Spleen (tissue), 11 donors: Measurements from ENCODE around the gene MAZ. TPM values are rescaled to one million over a fixed set of nuclear protein-coding genes. Genes with fewer than 3 reads are reported as not detected.
A peak's percentile ranks its signal among the peaks of the same experiment; 100 is the strongest.

Source experiments
- DNase-seq: peaks from one replicate; pipeline ENCODE4 v3.0.0-alpha.2; 2020
- H3K27ac ChIP-seq, 8 donors: fragments of 200-600 bp; sonication (generic) in 7 of 8; 1 replicate in 4 of 8; 2 replicates in 4 of 8; pipeline versions ENCODE4 v1.5.0 to v1.8.0; 2016 to 2021; ENCODE audit warnings: inconsistent platforms in 4 of 8, mild to moderate bottlenecking in 4 of 8, moderate library complexity in 1 of 8
- H3K27me3 ChIP-seq, 7 donors: fragments of 200-600 bp; sonication (generic) in 6 of 7; replicated peaks in 1 of 7; 1 replicate in 4 of 7; 2 replicates in 3 of 7; pipeline versions ENCODE4 v1.5.0 to v1.8.0; 2016 to 2021; ENCODE audit warnings: inconsistent platforms in 3 of 7, mild to moderate bottlenecking in 1 of 7
- H3K36me3 ChIP-seq, 6 donors: fragments of 200-600 bp; sonication (generic) in 5 of 6; 1 replicate in 4 of 6; 2 replicates in 2 of 6; pipeline versions ENCODE4 v1.5.0 to v1.8.0; 2016 to 2021; ENCODE audit warnings: inconsistent platforms in 2 of 6
- H3K4me1 ChIP-seq, 6 donors: fragments of 200-600 bp; sonication (generic) in 5 of 6; 1 replicate in 3 of 6; 2 replicates in 3 of 6; pipeline versions ENCODE4 v1.5.0 to v1.8.0; 2016 to 2021; ENCODE audit warnings: inconsistent platforms in 3 of 6
- H3K4me3 ChIP-seq, 8 donors: fragments of 200-600 bp; sonication (generic) in 7 of 8; 1 replicate in 4 of 8; 2 replicates in 4 of 8; pipeline versions ENCODE4 v1.5.0 to v1.8.0; 2016 to 2021; ENCODE audit warnings: inconsistent platforms in 4 of 8, mild to moderate bottlenecking in 4 of 8, moderate library complexity in 2 of 8
- H3K9me3 ChIP-seq, 8 donors: fragments of 200-600 bp; sonication (generic) in 7 of 8; 1 replicate in 4 of 8; 2 replicates in 4 of 8; pipeline versions ENCODE4 v1.5.0 to v1.8.0; 2016 to 2021; ENCODE audit warnings: inconsistent platforms in 4 of 8
- POLR2A ChIP-seq, 3 donors: fragments of 450-650 bp; IDR thresholded peaks; one replicate each; pipeline ENCODE4 v1.5.1; 2017; ENCODE audit warnings: antibody characterized with exemption in 3 of 3, mild to moderate bottlenecking in 1 of 3
- POLR2AphosphoS5 ChIP-seq, 3 donors: sonication (generic); formaldehyde crosslinking; IDR thresholded peaks; one replicate each; pipeline ENCODE4 v1.5.1; 2017; ENCODE audit warnings: antibody characterized with exemption in 3 of 3
- WGBS, 5 donors: extraction: QIAGEN DNeasy Blood & Tissue Kit in 3 of 5; methylation state at CpG; one replicate each; pipeline versions ENCODE4 v1.1.5 to v1.1.7; 2013 to 2018; 5-methylcytosine and 5-hydroxymethylcytosine counted together
- intact Hi-C: fragments of 100-400 bp; cut with DNase I; formaldehyde crosslinking; loops from one replicate; pipeline ENCODE4 v1.15.0; 2023; ENCODE audit warnings: low total_unique reads
- polyA plus RNA-seq, 3 donors: library from polyadenylated mRNA; stranded (reverse); fragments of 200-250 nt; gene quantifications; one replicate each; pipeline ENCODE4 v1.2.1, GENCODE V29; 2013
- total RNA-seq, 7 donors: library from RNA; depleted of rRNA in 3 of 7; stranded (reverse); fragments of >200 nt in 3 of 7; fragmentation: NEBNext Ultra II Directional in 4 of 7; extraction: Animal tissue kit (Norgen Biotek cat#: 25700) in 4 of 7; gene quantifications; one replicate each; pipeline versions ENCODE4 v1.1.0 to v1.2.1, GENCODE V29; 2016 to 2021
- TF ChIP-seq, protein P1 (sequence below), 11 experiments: fragments of 200-600 bp in 7 of 11; fragments of 450-650 bp in 4 of 11; sonication (generic) in 4 of 11; IDR thresholded peaks in 8 of 11; conservative IDR thresholded peaks in 3 of 11; 1 replicate in 7 of 11; 2 replicates in 4 of 11; pipeline versions ENCODE4 v1.4.0 to v1.8.0; 2016 to 2021; ENCODE audit warnings: antibody characterized with exemption in 11 of 11, inconsistent platforms in 4 of 11, mild to moderate bottlenecking in 1 of 11
- donor health status: healthy with polysubstance abuse.
- donor health status: DM: no; HTN: no; CAD: no; lungs with moderate emphysema.
- donor health status: DM: no; HTN: no; CAD: no.
- donor health status: Bipolar disorder and iron deficiency.
- donor health status: healthy.
- donor health status: DM: no; HTN: no; CAD: no.
- donor health status: DM: yes; HTN: yes; CAD: no.

Gene MAZ
- total and polyA plus RNA-seq, 10 donors, result 82.7 to 157 (median 113) TPM

DNA sequence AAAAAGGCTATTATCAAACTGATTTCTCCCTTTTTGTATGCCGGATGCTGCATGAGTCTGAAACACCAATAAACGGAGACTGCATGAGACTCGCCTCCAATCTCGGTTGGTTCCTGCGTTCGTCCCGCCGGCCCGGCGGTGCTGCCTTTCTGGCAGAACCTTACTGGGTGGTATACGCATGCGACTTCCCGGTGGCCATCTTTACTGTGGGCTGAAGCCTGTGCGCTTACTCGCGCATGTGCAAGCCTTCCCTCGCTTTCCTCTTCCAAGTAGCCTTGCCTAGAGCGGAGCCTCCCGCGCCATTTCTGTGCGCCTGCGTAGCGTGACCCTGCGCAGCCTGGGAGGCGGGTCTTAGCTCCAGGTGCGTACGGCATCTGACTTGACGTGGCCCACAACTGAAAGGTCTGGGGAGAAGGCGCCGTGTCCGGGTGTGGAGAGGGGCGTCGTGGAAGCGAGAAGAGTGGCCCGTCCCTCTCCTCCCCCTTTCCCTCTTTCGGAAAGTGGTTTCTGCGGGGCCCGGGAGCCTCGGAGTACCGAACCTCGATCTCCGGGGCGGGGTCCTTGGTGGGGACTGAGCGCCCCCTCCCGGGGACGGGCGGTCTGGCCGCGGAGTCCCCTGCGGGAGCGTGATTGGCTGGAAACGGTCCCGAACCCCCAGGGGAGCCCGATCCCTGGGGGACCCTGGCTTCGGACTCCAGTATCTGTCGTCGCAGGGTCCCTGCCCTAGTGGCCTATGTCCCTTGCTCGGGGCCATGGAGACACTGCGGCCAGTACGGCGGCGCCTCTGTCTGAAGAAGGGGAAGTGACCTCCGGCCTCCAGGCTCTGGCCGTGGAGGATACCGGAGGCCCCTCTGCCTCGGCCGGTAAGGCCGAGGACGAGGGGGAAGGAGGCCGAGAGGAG lies 9.7 kb downstream of the MAZ start, which contains the start of gene PAGR1:
PAGR1 (plus strand) TSS at position 360 of the 901 bp plus-strand sequence; CDS start at position 734, 374 bp downstream.
- Histone ChIP-seq H3K36me3 (peaks cover 0 to 27% (median 13%) of the 10 kb centered on the region in 6 donors), H3K27me3 (peaks cover 0 to 19% (median 10%) of the 10 kb centered on the region in 7 donors), H3K4me1 (peaks cover 35 to 93% (median 75%) of the 10 kb centered on the region in 6 donors), H3K9me3 (no peaks in the 10 kb centered on the region), H3K27ac (peak within 1 kb of the TSS; percentile 92 to 99 (median 98)), H3K4me3 (peak within 1 kb of the TSS; percentile 67 to 98 (median 81))
- TF ChIP-seq POLR2A (IDR thresholded peaks at IDR 0.05), result peak in 2 of 3 donors; percentile 20 to 44
- peak; percentile 95 to 96 (median 95) for TF ChIP-seq POLR2AphosphoS5 (IDR thresholded peaks at IDR 0.05)
- TF ChIP-seq, protein P1, sequence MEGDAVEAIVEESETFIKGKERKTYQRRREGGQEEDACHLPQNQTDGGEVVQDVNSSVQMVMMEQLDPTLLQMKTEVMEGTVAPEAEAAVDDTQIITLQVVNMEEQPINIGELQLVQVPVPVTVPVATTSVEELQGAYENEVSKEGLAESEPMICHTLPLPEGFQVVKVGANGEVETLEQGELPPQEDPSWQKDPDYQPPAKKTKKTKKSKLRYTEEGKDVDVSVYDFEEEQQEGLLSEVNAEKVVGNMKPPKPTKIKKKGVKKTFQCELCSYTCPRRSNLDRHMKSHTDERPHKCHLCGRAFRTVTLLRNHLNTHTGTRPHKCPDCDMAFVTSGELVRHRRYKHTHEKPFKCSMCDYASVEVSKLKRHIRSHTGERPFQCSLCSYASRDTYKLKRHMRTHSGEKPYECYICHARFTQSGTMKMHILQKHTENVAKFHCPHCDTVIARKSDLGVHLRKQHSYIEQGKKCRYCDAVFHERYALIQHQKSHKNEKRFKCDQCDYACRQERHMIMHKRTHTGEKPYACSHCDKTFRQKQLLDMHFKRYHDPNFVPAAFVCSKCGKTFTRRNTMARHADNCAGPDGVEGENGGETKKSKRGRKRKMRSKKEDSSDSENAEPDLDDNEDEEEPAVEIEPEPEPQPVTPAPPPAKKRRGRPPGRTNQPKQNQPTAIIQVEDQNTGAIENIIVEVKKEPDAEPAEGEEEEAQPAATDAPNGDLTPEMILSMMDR (IDR thresholded peaks at IDR 0.05 in 8 of 11, conservative IDR thresholded peaks at IDR 0.05 in 3 of 11), result peak; percentile 81 to 99 (median 95)
- peak; percentile 99 for DNase-seq
- WGBS, 5 donors, result 0 to 1% (median 1%) methylated on average over 35 to 70 of the region's 70 CpGs
- intact Hi-C loops, result no loop called here

DNA sequence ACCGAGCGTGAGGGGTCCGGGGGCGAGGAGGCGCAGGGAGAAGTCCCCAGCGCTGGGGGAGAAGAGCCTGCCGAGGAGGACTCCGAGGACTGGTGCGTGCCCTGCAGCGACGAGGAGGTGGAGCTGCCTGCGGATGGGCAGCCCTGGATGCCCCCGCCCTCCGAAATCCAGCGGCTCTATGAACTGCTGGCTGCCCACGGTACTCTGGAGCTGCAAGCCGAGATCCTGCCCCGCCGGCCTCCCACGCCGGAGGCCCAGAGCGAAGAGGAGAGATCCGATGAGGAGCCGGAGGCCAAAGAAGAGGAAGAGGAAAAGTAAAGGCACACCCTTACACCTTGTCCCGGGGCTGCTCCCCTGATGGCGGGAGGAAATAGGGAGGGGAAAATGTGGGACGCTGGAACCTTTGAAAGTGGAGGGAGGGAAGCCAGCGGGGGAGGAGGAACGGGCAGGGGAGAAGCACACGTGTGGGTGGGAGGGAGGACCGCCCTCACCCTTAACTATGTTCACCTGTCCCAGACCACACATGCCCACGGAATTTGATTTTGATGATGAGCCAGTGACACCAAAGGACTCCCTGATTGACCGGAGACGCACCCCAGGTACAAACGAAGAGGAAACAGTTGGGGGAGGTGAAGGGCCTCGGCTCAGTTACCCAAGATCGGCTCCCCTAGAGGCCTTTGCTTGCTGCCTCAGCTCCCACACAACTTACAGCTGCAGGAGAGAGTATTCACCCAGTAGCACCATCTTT lies 10.5 kb downstream of the MAZ start:
- peak in 1 of 3 donors; percentile 5 for TF ChIP-seq POLR2AphosphoS5 (IDR thresholded peaks at IDR 0.05)
- TF ChIP-seq POLR2A (IDR thresholded peaks at IDR 0.05), result no peak
- TF ChIP-seq, protein P1 (IDR thresholded peaks at IDR 0.05 in 8 of 11, conservative IDR thresholded peaks at IDR 0.05 in 3 of 11), result no peak
- H3K4me3 ChIP-seq, result peak overlapping the region; percentile 67 to 98 (median 81)
- peak overlapping the region; percentile 92 to 99 (median 98) for H3K27ac ChIP-seq
- WGBS, 5 donors, result 0 to 1% (median 1%) methylated on average over 34 to 37 of the region's 37 CpGs
- DNase-seq, result peak; percentile 93
- intact Hi-C loops, result no loop called here
- peaks cover 0 to 27% (median 13%) of the 10 kb centered on the region in 6 donors for H3K36me3 ChIP-seq
- peaks cover 0 to 12% (median 6%) of the 10 kb centered on the region in 7 donors for H3K27me3 ChIP-seq
- H3K9me3 ChIP-seq, result no peaks in the 10 kb centered on the region
- H3K4me1 ChIP-seq, result peaks cover 35 to 93% (median 75%) of the 10 kb centered on the region in 6 donors

DNA sequence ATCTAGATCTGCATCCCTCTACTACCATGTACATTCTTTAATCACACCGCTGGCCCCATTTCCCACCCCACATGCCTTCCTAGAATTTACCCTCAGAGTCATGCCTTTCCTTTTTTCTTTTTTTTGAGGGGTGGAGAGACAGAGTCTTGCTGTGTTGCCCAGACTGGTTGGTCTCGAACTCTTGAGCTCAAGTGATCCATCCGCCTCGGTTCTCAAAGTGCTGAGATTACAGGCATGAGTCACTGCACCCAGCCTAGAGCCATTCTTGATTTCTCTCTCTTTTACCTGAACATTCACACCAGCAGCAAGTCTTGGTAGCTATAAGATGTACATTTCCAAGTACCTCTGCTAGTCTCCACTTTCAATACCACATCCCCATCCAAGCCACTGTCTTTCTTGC lies 11.8 kb downstream of the MAZ start:
- Histone ChIP-seq H3K9me3 (no peaks in the 10 kb centered on the region), H3K36me3 (peaks cover 0 to 34% (median 13%) of the 10 kb centered on the region in 6 donors), H3K4me3 (no peak overlapping the region), H3K4me1 (peaks cover 41 to 93% (median 76%) of the 10 kb centered on the region in 6 donors), H3K27me3 (peaks cover 0 to under 1% (median 0%) of the 10 kb centered on the region in 7 donors), H3K27ac (peak overlapping the region in 2 of 8 donors; percentile 98 to 99)
- DNase-seq, result no peak
- TF ChIP-seq POLR2AphosphoS5 (IDR thresholded peaks at IDR 0.05) (no peak), POLR2A (IDR thresholded peaks at IDR 0.05) (no peak)
- TF ChIP-seq, protein P1 (IDR thresholded peaks at IDR 0.05 in 8 of 11, conservative IDR thresholded peaks at IDR 0.05 in 3 of 11), result no peak
- 87 to 94% (median 89%) methylated on average over 4 of the region's 4 CpGs for WGBS, 5 donors
- intact Hi-C loops, result no loop called here
